AML-193 (cell line): Measurements from ENCODE around the gene SFMBT2.

Experiments used
- DNase-seq, 2 experiments: peaks; one replicate each; lab custom pipeline; 2025; lab: John Stamatoyannopoulos, UW

The SFMBT2 gene

DNA sequence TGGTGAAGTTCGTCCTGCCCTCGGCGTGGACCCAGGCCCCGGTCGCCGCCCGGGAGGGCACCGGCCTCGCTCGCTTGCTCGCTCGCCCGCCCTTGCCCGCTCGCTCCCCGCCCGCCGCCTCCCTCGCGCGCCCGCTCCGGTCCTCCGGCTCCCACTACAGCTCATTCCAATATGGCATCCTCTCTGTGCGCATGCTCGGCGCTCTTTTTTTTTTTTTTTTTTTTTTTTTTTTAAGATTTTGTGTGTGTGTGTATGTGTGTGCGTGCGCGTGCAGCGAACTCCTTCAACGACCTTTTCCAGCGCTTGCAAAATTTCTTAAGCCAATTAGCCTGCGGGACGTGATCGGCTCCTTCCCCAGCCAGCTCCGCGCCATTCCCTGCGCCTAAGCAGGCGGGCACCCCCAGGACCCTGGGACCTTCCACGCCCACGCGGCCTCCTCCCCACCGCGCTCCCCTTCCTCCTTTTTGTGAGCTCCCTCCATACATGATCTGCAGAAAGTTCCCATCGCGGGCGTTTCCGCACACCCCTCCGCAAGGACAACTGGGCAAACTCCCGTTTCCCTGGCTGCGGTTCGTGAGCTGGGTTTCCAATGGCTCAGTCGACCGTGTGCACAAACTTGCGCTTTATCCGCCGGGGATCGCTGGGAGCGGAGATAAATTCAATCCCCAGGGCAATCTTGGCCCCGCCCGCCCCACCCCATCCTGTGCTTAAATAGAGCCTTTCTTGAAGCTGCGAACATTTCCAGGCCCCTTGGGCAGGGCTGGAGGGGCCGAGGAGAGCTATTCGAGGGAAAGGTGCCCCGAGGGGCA lies at the start of gene SFMBT2:
SFMBT2 (minus strand) TSS at position 173 of the 809 bp plus-strand sequence. CDS start 29,136 bp downstream, outside the sequence.
- DNase-seq, result peak; percentile 58 to 73

DNA sequence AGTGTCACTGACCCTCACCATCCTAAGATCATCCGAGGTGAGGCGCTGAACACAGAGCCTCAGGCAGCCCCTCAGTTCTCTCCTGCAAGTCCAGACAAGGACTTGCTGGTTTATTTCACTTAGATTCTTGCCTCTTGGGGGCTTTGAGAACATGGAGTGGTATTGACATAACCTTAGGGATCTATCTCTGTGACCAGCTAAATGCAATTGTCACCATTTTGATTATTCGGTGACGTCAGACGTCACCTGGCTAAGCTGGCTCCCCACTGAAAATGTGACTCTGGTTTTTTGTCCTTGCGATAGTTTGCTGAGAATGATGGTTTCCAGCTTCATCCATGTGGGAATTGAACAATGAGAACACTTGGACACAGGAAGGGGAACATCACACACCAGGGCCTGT lies 49.2 kb upstream of the SFMBT2 start:
- no peak for DNase-seq

DNA sequence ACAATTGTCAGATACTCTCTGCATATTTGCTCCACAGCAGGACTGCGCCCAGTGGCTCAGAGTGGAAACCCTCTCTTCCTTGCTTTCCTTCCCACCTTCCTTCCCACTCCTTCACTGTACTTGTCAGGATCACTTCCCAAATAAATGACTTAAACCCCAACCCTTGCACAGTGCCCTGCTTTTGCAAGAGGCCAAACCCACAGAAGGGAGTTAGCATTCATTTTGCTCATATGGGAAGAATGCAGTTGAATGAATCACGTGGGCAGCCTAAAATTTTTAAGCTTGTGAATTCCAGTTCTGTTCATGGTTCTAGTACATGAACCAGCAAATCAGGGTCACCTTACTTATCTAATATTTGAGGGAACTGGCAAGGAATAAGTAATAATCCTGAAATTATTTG lies 47.7 kb upstream of the SFMBT2 start:
- no peak for DNase-seq

DNA sequence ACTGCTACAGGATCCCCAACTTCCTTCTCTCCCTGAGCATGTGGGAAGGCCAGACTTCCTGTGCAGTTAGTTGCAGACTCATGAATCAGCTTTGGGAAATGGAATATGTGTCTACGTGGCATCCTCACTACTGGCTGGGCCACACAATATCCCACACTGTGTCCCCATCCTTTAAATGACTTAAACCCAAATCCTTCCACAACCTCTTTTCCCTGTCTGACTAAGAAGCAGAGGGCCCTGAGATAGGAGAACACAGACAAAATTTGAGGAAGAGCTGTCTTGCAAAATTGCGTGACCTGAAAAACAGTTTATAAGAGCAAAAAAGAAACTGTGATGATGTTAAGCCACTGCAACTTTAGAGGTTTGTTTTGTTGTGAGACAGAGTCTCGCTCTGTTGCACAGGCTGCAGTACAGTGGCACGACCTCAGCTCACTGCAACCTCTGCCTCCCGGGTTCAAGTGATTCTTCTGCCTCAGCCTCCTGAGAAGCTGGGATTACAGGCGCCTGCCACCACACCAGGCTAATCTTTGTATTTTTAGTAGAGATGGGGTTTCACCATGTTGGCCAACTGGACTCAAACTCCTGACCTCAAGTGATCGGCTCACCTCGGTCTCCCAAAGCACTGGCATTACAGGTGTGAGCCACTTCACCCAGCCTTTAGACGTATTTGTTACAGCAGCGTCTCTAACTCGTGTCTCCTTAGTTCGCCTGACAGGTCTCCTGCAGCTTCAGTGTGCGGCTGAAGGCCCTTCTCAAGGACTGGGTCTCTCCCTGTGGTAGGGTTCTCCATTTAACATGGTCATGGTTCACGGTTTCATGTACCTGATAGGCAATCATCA lies 46.9 kb upstream of the SFMBT2 start:
- DNase-seq, result no peak

DNA sequence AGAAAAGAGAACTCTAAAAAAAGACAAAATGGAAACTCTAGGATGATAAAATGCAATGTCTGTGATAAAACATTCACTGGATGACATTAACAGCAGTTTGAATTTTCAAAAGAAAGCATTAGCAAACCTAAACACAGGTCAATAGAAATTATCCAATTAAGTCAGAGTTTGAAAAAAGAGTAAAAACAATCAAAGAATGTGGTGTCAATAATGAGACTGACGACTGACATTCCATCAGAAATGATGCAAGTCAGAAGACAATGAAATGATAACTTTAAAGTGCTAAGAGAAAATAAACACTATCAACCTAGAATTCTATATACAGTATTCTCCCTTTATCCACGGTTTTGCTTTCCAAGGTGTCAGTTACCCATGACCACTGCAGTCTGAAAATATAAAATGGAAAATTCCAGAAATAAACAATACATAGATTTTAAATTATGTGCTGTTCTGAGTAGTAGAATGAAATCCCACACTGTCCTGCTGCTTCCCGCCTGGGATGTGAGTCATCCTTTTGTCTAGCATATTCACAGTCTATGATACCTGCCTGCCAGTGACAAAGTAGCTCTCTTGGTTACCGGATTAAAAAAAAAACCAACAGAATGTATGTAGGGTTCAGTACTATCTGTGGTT lies 38.3 kb upstream of the SFMBT2 start:
- DNase-seq, result no peak

DNA sequence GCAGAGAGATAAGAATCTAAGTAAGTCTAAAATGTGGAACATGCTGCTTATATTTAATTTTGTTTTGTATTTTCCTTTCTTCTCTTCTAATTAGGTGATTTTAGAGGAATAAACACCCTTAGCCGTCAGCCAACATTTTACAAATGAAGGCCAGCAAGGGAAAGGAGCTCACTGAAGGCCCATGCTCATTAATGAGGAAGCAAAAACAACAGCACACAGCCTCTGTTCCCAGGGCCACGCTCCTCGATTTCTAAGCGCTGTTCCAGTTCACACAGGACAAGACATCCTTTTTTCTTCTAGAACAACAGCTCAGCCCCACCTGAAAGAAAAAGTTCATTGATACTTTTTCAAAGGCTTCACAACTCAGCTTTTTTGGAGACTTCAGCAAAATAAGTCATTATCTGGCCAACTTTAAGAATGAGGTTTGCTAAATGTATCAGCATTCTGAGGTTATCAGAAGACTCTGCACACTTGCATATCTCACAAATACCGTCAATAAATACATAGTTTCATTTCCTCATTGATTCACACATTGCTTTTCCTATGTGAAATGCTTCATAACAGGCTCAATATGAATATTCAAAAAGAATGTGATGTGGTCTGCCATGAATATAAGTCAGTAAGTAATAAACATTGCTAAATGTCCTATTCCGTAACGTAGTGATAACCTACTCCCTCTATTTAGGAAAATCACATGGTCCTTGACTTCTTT lies 34.8 kb upstream of the SFMBT2 start:
- no peak for DNase-seq

DNA sequence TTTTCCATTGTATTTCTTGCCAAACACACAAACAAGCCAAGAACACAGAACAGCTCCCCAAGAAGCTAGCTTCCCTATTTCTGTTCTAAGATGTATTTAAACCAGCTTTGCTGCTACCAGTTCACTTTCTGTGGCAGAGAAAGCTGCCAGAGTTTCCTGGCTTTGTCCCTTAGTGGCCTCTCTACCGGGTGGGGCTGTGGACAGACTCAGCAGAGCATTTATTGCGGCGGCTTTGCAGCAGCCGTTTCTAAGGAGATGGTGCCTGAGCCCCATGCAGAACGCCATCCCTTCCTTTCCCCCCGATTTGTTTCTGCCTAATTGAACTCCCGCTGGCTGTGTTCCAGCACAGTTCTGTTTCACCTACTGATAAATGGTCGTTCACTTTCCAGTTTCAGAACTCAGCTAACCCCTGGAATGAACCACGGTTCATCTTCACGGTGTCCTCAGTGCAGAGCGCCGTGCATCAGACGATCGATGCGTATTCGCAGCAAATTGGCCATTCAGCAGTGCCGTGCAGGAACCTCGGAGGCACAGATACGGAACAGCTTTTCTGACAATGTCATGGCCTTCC lies 33.8 kb upstream of the SFMBT2 start:
- DNase-seq, result no peak

DNA sequence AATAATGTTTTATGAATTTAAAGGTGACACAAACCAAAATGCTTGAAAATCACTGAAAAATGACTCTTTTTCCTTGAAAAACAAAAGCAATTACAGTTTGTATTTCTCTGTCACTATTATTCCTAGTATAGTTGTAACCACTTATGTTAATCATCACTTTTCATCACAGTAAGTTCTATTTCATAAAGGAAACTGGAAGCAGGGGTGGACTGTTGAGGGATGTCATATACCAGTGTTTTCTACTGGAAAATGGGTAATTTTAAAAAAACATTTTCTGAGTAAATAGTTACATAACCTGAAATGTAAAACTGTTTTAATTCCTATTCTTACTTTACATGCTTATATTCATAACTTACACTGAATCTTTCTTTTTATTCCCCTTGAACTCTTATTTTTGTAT lies 32.2 kb upstream of the SFMBT2 start:
- no peak for DNase-seq

DNA sequence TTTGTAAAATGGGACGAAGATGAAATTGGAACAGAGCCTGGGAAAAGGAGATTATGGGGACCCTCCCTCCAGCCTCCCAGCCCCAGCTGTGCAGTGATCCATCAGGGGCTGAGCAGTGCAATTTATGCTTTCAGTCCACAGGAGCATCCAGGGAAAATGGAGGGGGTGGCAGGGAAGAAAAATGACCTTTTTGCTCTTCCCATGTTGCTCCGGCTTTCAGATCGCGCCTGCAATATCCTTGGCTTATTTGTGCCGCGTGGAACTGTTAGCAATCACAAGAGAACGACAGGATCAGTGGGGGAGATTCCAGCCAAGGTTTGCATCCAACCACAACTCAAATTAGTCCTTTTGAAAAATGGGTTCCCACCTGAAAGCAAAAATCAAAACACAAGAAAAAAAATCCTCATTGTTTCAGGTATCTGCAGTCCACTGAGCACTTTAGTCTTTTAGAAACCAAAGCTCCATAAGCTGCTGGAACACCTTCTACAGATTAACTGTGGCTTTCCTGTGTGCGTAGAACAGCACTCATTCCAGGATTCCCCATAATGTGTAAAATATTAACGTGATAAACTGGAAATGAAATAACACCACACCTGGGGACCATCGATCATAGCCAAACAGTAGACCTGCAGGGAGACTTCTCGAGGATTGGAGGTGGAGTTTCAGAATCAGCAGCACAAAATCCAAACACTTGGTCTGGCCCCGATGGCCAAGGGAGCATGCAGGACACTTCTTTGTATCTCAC lies 30.7 kb upstream of the SFMBT2 start:
- no peak for DNase-seq

DNA sequence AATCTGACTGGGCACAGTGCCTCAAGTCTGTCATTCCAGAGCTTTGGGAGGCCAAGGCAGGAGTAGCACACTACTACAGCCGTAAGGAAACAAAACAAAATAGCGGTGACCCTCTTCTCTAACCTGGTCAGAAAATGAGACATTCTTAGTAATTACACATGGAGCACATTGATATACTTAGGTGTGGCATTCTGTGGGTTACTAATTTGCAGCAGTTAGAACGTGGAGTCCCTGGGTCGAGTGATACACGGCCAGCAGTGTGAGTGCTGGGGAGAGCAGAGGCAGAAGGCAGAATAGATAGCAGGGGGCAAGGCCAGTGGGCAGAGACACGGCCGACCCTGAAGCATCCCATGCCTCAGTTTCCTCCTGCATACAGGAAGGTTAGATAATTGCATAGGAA lies 28.9 kb upstream of the SFMBT2 start:
- no peak for DNase-seq

DNA sequence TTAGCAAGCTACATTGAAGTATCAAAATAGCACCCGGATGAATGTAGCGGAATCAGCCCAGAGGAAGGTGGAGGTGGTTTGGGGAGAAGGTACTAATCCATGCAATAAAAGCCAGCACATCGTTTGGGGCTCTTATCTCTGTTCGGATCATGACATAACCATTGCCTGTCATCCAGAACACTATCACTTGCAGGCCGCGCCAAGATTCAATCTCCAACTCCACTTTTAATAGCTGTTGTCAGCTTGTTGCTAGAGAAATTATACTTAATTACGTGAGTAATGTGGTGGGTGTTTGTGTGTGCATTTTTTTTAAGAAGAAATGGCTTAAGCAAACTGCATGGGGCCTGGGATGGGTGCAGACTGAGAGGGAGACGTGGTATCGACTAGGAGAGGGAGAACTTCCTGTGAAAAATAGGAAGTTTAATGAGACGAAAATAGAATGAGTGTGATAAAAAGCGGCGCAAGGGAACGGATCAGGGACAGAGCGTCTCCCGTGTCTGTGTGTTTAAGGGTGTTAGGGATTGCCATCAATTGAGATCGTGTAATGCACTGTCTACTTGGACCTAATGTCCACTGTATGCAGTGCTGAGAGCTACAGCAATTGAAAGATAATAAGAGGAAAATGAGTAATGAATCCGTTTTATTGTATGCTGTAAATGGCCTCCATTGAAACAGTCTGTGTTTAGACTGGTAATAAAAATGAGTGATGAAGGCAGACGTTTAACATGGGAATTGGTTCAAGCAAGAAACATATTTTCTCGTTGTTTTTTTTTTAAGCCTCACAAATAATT lies 27.6 kb upstream of the SFMBT2 start:
- DNase-seq, result no peak

DNA sequence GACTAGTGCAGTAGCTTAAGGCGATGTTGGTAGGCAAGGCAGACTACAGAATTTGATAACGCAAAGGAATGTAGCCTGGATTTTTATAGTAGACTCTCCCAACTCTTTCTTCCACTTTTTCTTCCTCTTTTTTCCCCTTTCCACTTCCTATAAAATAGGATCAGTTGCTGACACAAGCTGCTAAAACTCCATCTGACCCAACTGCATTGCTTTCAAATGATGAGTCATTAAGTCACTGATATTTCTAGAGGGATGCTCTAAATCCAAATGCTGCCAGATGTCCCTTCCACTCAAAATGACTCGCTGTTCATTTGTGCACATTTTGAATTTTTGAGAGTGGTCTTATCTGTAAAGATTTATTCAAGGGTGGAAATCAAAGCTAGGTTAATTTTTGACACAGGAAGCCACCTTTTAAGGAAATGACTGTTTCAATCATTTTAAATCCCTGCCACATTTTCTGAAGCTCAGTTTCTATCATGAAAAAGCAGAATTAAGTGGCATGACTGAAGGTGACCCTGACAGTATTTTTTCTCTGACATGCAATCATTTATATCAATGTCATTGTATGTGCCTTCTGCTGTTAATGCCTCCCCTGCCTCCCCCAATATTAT lies 25.8 kb upstream of the SFMBT2 start:
- no peak for DNase-seq

DNA sequence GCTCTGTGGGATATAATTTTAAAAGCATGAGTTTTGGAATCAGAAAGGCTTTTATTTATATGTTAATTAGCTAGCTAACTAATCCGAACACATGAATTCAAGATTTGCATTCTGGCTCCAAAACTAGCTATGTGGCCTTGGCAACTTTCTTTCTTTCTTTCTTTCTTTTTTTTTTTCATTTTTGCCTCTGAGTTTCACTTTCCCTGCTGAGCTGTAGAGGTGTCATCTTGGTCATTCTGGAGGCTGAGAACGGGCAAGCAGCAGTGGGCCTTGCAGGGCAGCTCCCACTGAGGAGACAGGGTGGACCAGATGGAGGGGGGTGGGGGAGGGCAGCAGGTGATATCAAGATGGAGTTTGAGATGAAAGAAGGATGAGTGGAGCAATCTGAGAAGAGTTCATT lies 24.8 kb upstream of the SFMBT2 start:
- DNase-seq, result no peak

DNA sequence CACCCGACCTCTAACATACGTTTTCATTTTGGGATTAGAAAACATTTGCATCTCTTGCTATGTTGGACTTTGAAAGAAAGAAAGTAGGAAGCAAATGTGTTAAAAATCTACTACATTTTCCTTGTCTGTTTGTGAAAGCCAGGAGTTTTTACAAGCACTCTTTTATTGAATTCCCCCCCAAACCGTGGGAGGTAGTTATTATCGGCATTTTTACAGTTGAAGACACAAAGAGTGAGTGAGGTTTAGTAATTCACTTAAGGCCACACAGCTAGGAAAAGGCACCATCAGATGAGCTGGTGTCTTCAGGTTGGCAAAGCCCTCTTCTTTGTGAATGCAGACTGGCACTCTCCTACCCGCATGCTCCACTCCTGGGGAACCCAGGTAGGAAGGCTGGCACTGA lies 23.5 kb upstream of the SFMBT2 start:
- no peak for DNase-seq

DNA sequence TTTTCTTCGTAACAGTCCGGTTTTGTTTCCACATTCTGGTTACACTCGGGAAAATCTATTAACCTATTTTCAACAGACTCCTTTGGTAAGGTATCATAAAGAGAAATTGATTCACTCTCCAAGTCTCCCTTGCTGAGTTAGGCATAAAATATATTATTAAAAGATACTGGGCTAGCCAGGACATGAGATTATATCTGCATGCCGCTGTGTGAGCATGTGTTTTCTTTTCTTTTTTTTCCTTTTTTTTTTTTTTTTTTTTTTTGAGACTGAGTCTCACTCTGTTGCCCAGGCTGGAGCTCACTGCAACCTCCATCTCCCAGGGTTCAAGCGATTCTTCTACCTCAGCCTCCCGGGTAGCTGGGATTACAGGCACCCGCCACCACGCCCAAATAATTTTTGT lies 23.0 kb upstream of the SFMBT2 start:
- DNase-seq, result no peak

DNA sequence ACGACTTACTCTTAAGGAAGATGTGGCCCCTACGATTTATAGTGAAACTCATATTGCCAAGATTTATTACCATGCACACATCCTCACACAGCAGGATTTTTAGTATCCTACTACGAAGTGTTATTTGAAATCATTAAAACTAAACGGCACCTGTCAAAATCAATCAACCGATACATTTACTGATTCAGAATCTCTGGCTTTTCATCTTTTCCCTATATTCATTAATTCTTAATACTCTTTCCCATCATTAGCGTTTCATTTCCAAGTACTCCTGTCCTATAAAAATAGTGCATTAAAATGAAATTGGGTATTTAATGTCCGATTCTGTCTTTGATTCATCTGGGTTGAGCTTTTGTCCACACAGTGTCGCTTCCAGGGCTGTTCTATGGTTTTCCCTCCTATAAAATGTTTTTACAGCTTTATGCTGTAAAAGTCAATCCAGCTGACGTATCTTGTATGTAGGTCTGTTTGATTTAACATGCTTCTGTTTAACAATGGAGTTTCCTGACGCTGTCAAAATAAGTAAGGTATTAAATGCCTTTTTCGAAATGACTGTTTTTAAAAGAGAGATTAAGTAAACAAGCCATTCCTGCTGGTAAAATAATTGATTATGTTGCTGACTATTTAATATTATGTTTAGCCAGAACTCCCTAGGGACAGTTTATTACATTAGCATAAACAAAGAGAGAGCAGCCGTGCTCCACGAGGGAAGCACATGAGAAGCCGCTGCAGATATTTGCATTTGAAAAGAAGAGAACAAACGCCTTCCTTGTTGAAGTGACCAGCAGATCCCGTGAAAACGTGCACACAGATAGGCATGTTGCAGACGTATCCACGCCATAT lies 22.3 kb upstream of the SFMBT2 start:
- DNase-seq, result no peak

DNA sequence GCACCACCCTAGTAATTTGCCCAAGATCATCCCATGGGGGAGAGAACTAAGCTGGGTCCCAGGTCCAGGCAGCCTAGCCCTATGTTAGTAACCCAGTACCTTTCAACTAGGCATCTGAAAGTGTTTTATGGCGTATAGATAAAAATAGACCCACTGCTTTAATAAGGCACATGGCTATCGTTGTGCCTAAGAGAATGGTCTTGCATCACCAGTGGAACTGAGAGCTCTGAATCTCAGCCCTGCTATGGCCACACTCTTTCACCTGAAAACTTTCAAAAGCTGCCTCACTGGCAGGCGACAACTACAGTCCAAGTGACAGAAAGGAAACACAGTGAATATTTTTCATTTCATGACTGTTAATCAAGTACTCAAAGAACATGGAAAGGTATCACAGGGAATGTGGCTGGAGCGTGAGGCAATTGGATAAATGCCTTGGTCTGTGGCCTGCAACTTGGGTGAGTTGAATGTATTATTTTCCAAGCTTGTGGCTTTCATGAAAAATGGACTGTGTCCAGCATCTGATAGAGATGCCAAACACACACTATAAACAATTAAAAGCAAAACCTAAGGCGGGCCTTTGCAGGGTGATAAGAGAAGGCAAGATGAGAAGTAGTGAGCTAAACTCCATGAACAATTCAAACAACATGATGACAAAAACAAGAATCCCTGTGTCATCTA lies 18.0 kb upstream of the SFMBT2 start:
- DNase-seq, result no peak

DNA sequence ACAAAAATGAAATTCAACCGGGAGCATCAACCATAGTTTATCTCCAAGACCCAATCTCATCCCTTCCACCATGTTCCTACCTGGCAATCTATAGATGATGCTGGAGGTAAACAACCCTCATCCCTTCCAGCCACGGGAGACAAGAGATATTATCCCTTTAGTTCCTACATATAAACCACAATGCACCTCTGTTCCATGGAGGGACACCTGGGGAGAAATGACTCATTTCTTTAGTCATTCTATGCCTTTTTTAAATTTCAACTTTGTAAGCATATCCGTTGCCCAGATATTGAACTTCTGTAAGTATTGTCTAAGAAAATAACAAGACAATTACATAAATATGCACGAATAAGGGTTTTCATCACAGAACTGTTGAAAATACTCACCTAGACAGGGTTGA lies 15.5 kb upstream of the SFMBT2 start:
- DNase-seq, result no peak
